Stomach smooth muscle (tissue), 2 donors: ENCODE results near the gene EPB41L5.

Experiments
- H3K27ac ChIP-seq: one replicate; pipeline ENCODE4 v1.7.0; 2013; ENCODE audit warnings: mild to moderate bottlenecking, low read length, inconsistent platforms
- H3K27me3 ChIP-seq, 2 donors: one replicate each; pipeline ENCODE4 v1.7.0; 2013; ENCODE audit warnings: low read length in 2 of 2; ENCODE audit not compliant: insufficient read depth in 2 of 2, control insufficient read depth in 1 of 2
- H3K36me3 ChIP-seq, 2 donors: one replicate each; pipeline ENCODE4 v1.7.0; 2013; ENCODE audit warnings: low read length in 2 of 2; ENCODE audit not compliant: control insufficient read depth in 2 of 2, insufficient read depth in 2 of 2
- H3K4me1 ChIP-seq: one replicate; pipeline ENCODE4 v1.7.0; 2013; ENCODE audit warnings: low read length; ENCODE audit not compliant: control insufficient read depth, insufficient read depth
- H3K4me3 ChIP-seq, 2 donors: one replicate each; pipeline ENCODE4 v1.7.0; 2013; ENCODE audit warnings: low read length in 2 of 2
- H3K9ac ChIP-seq, 2 donors: one replicate each; pipeline ENCODE4 v1.7.0; 2013; ENCODE audit warnings: low read length in 2 of 2, mild to moderate bottlenecking in 1 of 2
- H3K9me3 ChIP-seq, 2 donors: one replicate each; pipeline ENCODE4 v1.7.0; 2013; ENCODE audit warnings: low read length in 2 of 2; ENCODE audit not compliant: control insufficient read depth in 2 of 2
- donor health status: healthy.
- donor health status: Pancreatic carcinoma.

Gene EPB41L5

DNA sequence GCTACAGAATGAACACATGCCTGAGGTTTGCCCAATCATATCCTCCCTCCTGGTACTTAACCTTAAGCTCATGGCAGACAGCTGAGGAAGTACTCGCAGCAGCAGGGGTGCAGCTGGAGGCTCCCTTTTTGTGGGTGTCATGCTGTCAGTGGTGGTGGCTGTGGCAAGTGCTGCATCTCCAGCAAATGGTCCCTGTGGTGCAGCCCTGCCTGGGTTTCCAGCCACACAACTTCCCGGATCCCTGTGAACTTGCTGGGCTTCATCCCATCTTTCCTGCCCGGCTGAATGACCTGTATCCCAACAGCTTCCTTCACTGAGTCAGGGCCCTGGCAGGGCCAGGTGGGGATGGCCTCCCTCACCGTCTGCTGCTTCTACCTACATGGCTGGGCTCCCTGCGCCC is 205.3 kb downstream of the EPB41L5 start:
- Histone ChIP-seq H3K9me3 (peaks cover 0 to 8% of the 10 kb centered on the region in 2 donors), H3K4me1 (peaks cover 15% of the 10 kb centered on the region), H3K27me3 (no peaks in the 10 kb centered on the region), H3K9ac (no peak overlapping the region), H3K4me3 (no peak overlapping the region), H3K27ac (no peak overlapping the region), H3K36me3 (peaks cover 9 to 15% of the 10 kb centered on the region in 2 donors)

DNA sequence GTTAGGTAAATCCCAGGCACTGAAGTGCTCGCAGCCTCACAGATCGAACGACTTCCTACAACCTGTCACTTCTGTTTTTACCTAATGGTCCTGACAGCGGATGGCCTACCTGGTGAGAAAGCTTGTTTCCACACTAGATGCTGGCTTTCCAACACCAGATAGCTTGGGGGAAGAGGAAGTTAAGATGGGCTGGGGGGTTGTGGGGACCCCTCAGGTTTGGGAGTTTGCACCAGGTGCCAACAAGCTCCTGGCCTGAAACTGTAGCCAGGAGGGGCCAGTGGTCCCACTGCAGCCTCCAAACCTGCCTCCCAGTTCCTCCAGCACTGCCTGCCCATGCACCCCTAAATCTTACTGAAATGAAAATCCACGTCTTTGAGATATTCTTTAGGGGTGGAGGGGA is 206.4 kb downstream of the EPB41L5 start:
- Histone ChIP-seq H3K4me3 (no peak overlapping the region), H3K9ac (no peak overlapping the region), H3K27ac (no peak overlapping the region), H3K36me3 (peaks cover 9 to 15% of the 10 kb centered on the region in 2 donors), H3K9me3 (peaks cover 0 to 8% of the 10 kb centered on the region in 2 donors), H3K27me3 (no peaks in the 10 kb centered on the region), H3K4me1 (peaks cover 24% of the 10 kb centered on the region)

DNA sequence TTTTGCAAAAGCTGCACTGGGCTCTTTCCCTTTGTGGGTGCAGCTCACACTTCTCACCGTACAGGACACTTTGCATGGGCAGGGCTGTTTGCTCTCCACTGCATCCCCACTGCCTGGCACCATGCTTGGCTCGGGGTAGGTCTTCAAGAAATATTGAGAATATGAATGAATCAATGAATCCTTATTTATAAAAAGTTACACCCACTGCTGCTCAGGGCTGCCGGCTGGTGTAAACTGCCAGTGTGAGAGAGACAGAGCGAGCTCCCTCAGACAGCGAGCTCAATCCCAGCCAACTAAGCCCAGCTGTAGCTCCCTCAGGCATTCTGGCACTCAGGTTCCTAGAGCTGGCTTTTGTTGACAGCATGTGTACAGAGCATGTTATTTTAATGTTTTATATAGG is 206.9 kb downstream of the EPB41L5 start:
- H3K9ac ChIP-seq: no peak overlapping the region

DNA sequence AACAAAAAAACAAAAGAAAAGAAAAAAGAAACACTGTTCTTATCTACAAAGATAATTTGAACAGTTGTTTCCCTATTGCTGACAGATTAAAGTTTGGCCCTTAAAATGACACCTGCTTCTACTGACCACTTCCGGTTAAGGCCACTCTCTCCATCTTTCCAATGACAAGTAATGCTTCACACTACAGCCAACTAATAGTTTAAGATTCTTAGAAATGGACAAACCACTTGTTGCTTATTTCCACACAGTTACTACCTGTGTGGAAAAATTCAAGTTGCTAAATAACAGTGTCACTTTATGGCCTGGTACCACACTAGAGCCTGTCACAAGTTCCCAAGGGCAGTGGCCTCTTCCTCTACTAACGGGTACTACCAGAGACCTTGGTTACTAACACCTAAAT is 207.9 kb downstream of the EPB41L5 start:
- H3K27ac ChIP-seq: no peak overlapping the region
- H3K9ac ChIP-seq: no peak overlapping the region
- peaks cover 0 to 8% of the 10 kb centered on the region in 2 donors for H3K9me3 ChIP-seq
- H3K27me3 ChIP-seq: no peaks in the 10 kb centered on the region
- H3K4me1 ChIP-seq: peaks cover 28% of the 10 kb centered on the region
- peaks cover 9 to 15% of the 10 kb centered on the region in 2 donors for H3K36me3 ChIP-seq
- H3K4me3 ChIP-seq: no peak overlapping the region

More for the DNA sequence above, 206.9 kb downstream of the EPB41L5 start:
- Histone ChIP-seq H3K36me3 (peaks cover 9 to 15% of the 10 kb centered on the region in 2 donors), H3K4me3 (no peak overlapping the region), H3K27me3 (no peaks in the 10 kb centered on the region), H3K27ac (no peak overlapping the region), H3K9me3 (peaks cover 0 to 8% of the 10 kb centered on the region in 2 donors), H3K4me1 (peaks cover 28% of the 10 kb centered on the region)

- Histone ChIP-seq H3K4me1 (peaks cover 28% of the 10 kb centered on the region), H3K4me3 (peak overlapping the region; percentile 14 to 44), H3K9ac (no peak overlapping the region), H3K27ac (no peak overlapping the region), H3K27me3 (no peaks in the 10 kb centered on the region), H3K36me3 (peaks cover 9 to 15% of the 10 kb centered on the region in 2 donors), H3K9me3 (peaks cover 0 to 8% of the 10 kb centered on the region in 2 donors)
These were observed 208.7 kb downstream of the EPB41L5 start for GRCh38 chr2:120221616-120222015.

GRCh38 chr2:120222186-120223033 is 209.5 kb downstream of the EPB41L5 start:
- peak overlapping the region in 1 of 2 donors; percentile 88 for H3K9ac ChIP-seq
- H3K9me3 ChIP-seq: peaks cover 0 to 8% of the 10 kb centered on the region in 2 donors
- H3K27ac ChIP-seq: peak overlapping the region; percentile 88
- H3K4me1 ChIP-seq: peaks cover 28% of the 10 kb centered on the region
- H3K4me3 ChIP-seq: peak overlapping the region; percentile 62 to 84
- H3K27me3 ChIP-seq: no peaks in the 10 kb centered on the region
- H3K36me3 ChIP-seq: peaks cover 9 to 15% of the 10 kb centered on the region in 2 donors

DNA sequence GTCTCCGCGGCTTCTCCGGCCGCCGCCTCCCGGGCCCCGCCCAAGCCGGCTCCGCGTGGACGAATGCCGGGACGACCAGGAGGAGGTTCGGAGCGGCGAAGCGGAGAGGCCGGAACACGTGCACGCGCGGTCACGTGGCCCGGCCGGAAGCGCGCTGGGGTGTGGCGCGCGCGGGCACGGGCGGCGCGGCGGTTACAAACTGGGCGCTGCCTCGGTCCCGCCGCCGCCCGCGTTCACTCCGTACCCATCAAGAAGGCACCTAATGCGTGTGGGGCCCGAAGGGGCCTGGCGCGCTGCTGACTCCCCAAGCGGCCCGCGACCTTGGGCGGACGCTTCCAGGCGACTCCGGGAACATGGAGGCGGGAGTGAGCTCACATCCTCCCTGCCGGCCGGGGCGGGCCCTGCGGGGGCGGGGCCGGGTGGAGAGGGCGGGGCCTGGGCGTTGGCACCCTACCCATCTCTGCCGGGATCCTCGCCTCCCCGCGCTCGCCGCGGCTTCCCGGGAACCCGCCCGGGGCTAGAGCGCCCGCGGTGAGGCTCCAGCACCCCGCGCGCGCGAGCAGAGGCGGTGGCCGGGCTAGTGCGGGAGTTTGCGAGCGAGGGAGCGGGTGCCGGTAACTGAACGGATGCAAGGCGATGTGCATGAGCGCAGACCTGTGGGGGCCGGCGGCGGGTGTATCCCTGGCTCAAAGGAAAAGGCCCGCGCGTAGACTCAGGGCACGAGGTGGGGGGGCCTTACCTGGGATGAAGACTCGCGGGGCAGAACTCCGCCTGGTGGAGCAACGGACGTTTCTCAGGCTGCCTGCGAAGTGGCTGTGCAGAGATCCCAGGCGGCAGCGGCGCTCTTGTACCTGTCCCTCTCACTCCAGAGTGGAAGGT is 210.4 kb downstream of the EPB41L5 start, which contains the start of gene TMEM185B:
Gene TMEM185B (minus strand): TSS at position 367 of the 879 bp plus-strand sequence. CDS start 424 bp downstream, outside the sequence.
- Histone ChIP-seq H3K4me3 (peak within 1 kb of the TSS; percentile 82 to 84), H3K4me1 (peaks cover 36% of the 10 kb centered on the region), H3K27ac (peak within 1 kb of the TSS; percentile 88), H3K9ac (peak within 1 kb of the TSS; percentile 83 to 88), H3K27me3 (no peaks in the 10 kb centered on the region), H3K9me3 (peaks cover 0 to 8% of the 10 kb centered on the region in 2 donors), H3K36me3 (peaks cover 9 to 14% of the 10 kb centered on the region in 2 donors)

DNA sequence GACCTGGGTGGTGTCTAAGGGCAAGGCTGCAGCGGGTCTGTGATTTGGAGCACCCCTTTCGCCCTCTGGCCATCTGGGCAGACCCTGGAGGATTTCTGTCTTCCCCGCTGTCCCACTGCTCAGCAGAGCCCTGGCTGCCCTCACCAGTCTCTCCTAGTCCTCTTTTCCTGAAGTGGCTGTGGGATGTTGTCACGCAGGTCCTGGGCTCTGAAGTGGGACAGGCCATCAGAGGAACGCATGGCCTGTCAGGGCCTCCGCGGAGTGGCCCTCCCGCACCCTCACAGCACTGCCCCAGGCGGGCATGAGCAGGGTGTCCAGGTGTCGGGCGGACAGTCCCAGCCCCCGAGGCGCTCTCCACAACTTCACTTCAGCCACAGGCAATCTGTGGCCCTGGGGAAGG is 211.4 kb downstream of the EPB41L5 start:
- H3K4me1 ChIP-seq: peaks cover 40% of the 10 kb centered on the region
- H3K9ac ChIP-seq: peak overlapping the region in 1 of 2 donors; percentile 88
- no peaks in the 10 kb centered on the region for H3K27me3 ChIP-seq
- H3K27ac ChIP-seq: peak overlapping the region; percentile 88
- peak overlapping the region; percentile 82 to 84 for H3K4me3 ChIP-seq
- H3K36me3 ChIP-seq: peaks cover 8 to 9% of the 10 kb centered on the region in 2 donors
- H3K9me3 ChIP-seq: peaks cover 0 to 8% of the 10 kb centered on the region in 2 donors

GRCh38 chr2:120224735-120225548 is 212.1 kb downstream of the EPB41L5 start:
- H3K4me1 ChIP-seq: peaks cover 41% of the 10 kb centered on the region
- H3K36me3 ChIP-seq: peaks cover 7 to 8% of the 10 kb centered on the region in 2 donors
- H3K4me3 ChIP-seq: no peak overlapping the region
- peaks cover 0 to 8% of the 10 kb centered on the region in 2 donors for H3K9me3 ChIP-seq
- H3K27ac ChIP-seq: no peak overlapping the region
- no peaks in the 10 kb centered on the region for H3K27me3 ChIP-seq
- no peak overlapping the region for H3K9ac ChIP-seq
